Stimulated activated naive CD4-positive, alpha-beta T cell (primary cell): ENCODE data around the gene RPL9.
"Not testable (repeated sequence)": the region's sequence is repeated elsewhere in the genome, so short reads cannot be mapped to it uniquely, and the experiment has no call there.

Experiments used
- DNase-seq, 6 experiments: peaks; one replicate each; lab custom pipeline; 2025; lab: John Stamatoyannopoulos, UW

Gene RPL9

GRCh38 chr4:39425297-39425696 lies 33.4 kb downstream of the RPL9 start:
- not testable (repeated sequence) for DNase-seq

DNA sequence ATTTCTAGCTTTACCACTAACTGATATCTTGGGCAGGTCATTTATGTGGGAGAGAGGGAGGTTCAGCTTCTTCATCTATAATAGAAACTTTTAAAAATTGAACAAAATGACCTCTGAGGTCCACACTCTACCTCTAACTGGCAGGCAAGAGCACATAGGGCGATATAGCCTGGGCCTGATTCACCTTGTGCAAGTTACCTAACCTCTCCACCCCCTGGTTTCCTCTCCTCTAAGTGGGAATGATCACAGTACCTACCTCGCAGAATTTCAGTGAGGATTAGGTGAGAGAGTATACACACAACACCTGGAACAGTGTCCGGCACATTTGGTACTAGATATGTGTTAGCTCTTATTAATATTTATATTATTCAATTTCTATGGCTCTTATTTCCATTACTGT lies 36.5 kb downstream of the RPL9 start:
- no peak for DNase-seq

DNA sequence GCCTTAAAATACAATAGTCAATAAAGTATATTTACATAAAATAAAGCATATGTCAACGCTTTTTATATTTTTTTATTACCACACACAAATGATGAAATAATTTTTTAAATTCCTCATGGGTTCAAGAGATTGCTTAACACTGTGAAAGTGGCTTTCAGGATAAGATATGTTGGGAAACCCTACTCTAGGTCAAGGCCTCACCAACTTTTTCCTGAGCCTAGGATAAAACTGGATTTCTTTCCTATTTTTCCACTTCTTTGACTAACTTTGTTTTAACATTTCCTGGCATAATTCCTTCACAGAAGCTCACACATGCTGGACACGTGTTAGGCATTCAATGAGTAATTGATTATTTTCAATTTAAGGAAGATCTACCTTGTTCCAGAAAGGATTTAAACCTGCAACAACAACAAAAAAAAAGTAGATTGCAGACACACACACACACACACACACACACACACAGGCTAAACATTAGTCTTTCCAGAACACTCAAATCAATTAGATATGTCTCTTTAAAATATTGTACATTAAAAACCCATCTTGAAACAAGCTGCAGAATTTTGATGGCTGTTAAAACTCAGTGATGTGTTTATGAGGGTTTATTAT lies 42.9 kb downstream of the RPL9 start:
- DNase-seq: no peak

DNA sequence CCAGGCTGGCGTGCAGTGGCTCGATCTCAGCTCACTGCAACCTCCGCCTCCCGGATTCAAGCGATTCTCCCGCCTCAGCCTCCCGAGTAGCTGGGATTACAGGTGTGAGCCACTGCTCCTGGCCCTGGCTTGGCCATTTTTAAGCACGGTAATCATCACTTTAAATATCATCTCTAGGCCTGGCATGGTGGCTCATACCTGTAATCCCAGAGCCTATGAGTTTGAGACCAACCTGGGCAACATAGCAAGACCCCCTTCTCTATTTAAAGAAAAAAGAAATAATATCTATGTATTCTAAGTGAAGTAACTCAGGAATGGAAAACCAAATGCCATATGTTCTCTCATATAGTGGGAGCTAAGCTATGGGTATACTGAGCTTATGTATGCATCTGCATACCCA lies 47.2 kb downstream of the RPL9 start:
- DNase-seq: not testable (repeated sequence)

DNA sequence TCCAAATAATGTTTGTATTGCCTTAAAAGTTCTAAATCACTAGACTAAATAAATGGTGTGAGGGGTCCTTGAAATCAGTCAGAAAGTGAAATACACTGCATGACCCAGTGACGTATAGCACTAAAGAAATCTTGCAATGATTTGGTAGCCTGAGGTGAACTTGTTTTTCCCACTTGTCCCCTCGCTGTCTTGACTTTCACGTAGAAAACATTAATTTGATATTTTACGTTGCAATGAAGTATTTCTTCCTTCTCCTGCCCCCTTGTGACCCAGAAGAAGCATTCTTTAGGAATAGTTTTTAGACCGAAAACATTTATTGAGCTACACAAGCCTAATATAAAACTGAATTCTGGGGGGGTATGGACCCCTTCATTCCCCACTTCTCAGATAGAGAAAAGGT lies 48.3 kb downstream of the RPL9 start:
- DNase-seq: peak in 1 of 6 experiments; percentile 3

DNA sequence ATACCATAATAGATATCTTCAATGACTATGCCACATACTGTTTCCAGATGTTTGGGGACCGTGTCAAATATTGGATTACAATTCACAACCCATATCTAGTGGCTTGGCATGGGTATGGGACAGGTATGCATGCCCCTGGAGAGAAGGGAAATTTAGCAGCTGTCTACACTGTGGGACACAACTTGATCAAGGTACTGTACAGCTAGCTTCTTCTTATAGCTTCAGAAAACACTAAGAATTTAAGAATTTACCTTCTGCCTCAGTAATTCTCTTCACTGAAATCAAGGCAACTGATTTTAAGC lies 51.2 kb downstream of the RPL9 start:
- no peak for DNase-seq

DNA sequence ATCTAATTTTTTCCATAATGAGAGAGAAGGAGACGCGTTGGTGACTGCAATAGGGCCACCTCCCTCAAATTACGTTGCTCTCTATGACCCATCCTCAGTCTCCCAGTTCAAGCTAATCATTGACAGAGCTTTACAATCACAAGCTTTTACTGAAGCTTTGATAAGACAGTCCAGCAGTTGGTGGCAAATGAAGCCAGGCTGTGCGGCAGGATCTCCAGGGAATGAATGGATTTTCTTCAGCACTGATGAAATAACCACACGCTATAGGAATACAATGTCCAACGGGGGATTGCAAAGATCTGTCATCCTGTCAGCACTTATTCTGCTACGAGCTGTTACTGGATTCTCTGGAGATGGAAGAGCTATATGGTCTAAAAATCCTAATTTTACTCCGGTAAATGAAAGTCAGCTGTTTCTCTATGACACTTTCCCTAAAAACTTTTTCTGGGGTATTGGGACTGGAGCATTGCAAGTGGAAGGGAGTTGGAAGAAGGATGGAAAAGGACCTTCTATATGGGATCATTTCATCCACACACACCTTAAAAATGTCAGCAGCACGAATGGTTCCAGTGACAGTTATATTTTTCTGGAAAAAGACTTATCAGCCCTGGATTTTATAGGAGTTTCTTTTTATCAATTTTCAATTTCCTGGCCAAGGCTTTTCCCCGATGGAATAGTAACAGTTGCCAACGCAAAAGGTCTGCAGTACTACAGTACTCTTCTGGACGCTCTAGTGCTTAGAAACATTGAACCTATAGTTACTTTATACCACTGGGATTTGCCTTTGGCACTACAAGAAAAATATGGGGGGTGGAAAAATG lies 51.7 kb downstream of the RPL9 start, which contains the start of gene KLB:
KLB (plus strand) TSS at position 168 of the 821 bp plus-strand sequence; CDS start at position 188, 20 bp downstream.
- no peak for DNase-seq
